ENCODE data around the gene MLN. TPM values are rescaled to one million over a fixed set of nuclear protein-coding genes. Genes with fewer than 3 reads are reported as not detected.

The MLN gene
- total RNA-seq, 1 experiment from 2014 or later: not detected

DNA sequence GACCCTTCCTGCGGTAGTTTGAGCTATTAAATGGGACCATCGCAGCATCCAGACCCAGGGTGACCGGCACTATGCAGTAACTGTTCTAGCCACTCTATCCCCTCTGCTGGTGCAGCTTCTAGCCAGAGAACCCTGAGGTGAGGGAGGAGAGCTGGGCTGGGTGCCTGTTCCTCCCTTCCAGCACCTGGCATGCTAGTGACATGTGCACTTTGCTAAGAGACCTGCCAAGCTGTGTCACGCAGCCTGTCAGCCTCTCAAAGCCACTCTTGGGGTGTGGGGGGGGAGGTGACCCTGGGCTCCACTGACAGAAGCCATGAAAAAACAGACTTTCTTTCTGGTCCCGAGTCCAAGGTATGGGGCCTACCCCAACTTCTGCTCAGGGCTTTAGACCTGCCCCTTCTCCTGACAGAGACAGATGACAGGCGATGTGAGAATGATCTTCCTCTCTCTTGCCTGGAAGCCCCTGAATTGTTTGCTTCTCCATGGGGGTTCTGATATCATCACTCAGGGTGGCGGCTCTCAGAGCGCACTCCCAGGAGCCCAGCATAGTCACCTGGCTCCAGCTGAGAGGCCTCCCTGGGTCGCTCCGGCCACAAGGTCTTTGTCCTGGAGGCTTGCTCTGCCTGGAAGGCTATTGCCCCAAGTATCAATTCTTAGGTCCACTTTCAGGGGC is 47.2 kb upstream of the MLN start:
- Histone ChIP-seq H3K9ac (ENCODE audit: low read length) (no peak overlapping the region), H3K27ac (ENCODE audit: low read depth, low read length) (no peak overlapping the region), H3K4me2 (ENCODE audit: low read length) (no peak overlapping the region), H4K20me1 (ENCODE audit: insufficient read depth) (no peaks in the 10 kb centered on the region), H2AFZ (ENCODE audit: low read depth, low read length, poor library complexity, severe bottlenecking) (no peak overlapping the region), H3K4me1 (ENCODE audit: control insufficient read depth in 1 of 2, insufficient read depth in 2 of 2, low read length in 2 of 2) (peaks cover 0 to 12% of the 10 kb centered on the region in 2 experiments; a peak in 1 of 4 replicates), H3K9me3 (ENCODE audit: control insufficient read depth in 1 of 2, insufficient read depth in 1 of 2, low read depth in 1 of 2, low read length in 2 of 2) (no peaks in the 10 kb centered on the region), H3K27me3 (ENCODE audit: insufficient read depth, low read length) (no peaks in the 10 kb centered on the region), H3K36me3 (ENCODE audit: control insufficient read depth in 1 of 2, insufficient read depth in 2 of 2, low read length in 2 of 2) (no peaks in the 10 kb centered on the region), H3K4me3 (replicated peaks in 1 of 2; ENCODE audit: low read depth in 1 of 2, low read length in 2 of 2) (no peak overlapping the region), H3K9me2 (ENCODE audit: insufficient read depth) (no peaks in the 10 kb centered on the region), H3K79me2 (ENCODE audit: insufficient read depth, low read length) (no peaks in the 10 kb centered on the region)
- no peak for ATAC-seq
- RAD21 ChIA-PET (ENCODE audit: low non-redundant PET in 1 of 2, low total read pairs in 2 of 2, uncharacterized antibody in 2 of 2, unreplicated experiment in 2 of 2): interaction anchor here in 1 of 2 experiments (1.8 kb wide), 1 partner anchor 176 kb away, joined by 4 read pairs; no protein-coding TSS in a partner anchor
- intact Hi-C loops (cut with micrococcal nuclease): no loop called here
- CTCF ChIA-PET: interaction anchor here (1.5 kb wide), 1 partner anchor 177 kb away, joined by 8 read pairs; no protein-coding TSS in a partner anchor
- no TSS peak for BruUV-seq (replicated peaks)
- DNase-seq (ENCODE audit: low read depth, low spot score): no peak
- TF ChIP-seq EGR1 (IDR thresholded peaks at IDR 0.05; ENCODE audit: low read depth): no peak
- TF ChIP-seq, protein P1, sequence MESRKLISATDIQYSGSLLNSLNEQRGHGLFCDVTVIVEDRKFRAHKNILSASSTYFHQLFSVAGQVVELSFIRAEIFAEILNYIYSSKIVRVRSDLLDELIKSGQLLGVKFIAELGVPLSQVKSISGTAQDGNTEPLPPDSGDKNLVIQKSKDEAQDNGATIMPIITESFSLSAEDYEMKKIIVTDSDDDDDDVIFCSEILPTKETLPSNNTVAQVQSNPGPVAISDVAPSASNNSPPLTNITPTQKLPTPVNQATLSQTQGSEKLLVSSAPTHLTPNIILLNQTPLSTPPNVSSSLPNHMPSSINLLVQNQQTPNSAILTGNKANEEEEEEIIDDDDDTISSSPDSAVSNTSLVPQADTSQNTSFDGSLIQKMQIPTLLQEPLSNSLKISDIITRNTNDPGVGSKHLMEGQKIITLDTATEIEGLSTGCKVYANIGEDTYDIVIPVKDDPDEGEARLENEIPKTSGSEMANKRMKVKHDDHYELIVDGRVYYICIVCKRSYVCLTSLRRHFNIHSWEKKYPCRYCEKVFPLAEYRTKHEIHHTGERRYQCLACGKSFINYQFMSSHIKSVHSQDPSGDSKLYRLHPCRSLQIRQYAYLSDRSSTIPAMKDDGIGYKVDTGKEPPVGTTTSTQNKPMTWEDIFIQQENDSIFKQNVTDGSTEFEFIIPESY (IDR thresholded peaks at IDR 0.05; ENCODE audit: extremely low read depth, insufficient replicate concordance, low read length): no peak
- no peak for TF ChIP-seq POLR2A (IDR thresholded peaks at IDR 0.05; ENCODE audit: borderline replicate concordance, extremely low read depth, insufficient read depth, insufficient read length)
- TF ChIP-seq, protein P2, sequence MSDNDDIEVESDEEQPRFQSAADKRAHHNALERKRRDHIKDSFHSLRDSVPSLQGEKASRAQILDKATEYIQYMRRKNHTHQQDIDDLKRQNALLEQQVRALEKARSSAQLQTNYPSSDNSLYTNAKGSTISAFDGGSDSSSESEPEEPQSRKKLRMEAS (IDR thresholded peaks at IDR 0.05): no peak
- no peak for TF ChIP-seq SP1 (IDR thresholded peaks at IDR 0.05; ENCODE audit: low read depth)
- POLR2A ChIA-PET: interaction anchor here (1.7 kb wide), 1 partner anchor 11 kb away, joined by 4 read pairs; no protein-coding TSS in a partner anchor

DNA sequence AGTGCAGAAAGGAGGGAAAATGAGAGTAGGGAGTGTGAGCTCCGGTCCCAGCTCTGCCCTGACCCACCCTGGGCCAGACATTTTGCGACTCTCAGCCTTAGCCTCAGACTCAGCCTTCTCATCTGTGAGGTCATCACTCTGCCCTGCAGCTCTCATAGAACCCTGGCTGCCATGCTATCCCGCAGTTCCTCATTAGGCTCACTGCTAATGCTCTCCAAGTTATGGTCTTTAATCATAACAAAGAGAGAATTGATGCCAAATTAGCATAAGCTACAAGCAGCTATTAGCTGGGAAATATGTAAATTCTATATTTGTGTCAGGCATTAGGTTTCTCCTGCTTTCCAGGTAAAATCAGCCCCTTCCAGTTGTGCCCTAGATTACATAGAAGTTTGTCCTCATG is 46.5 kb upstream of the MLN start:
- ATAC-seq (no peak), DNase-seq (ENCODE audit: low read depth, low spot score) (no peak)
- H3K79me2 ChIP-seq (ENCODE audit: insufficient read depth, low read length): no peaks in the 10 kb centered on the region
- ChIA-PET RAD21 (ENCODE audit: low non-redundant PET in 1 of 2, low total read pairs in 2 of 2, uncharacterized antibody in 2 of 2, unreplicated experiment in 2 of 2) (interaction anchor here in 1 of 2 experiments (1.8 kb wide), 1 partner anchor 177 kb away, joined by 4 read pairs; no protein-coding TSS in a partner anchor), POLR2A (interaction anchor here (1.7 kb wide), 1 partner anchor 10 kb away, joined by 4 read pairs; no protein-coding TSS in a partner anchor), CTCF (interaction anchor here (1.5 kb wide), 1 partner anchor 177 kb away, joined by 7 read pairs; no protein-coding TSS in a partner anchor)
- peaks cover 0 to 12% of the 10 kb centered on the region in 2 experiments; a peak in 1 of 4 replicates for H3K4me1 ChIP-seq (ENCODE audit: control insufficient read depth in 1 of 2, insufficient read depth in 2 of 2, low read length in 2 of 2)
- H3K9me2 ChIP-seq (ENCODE audit: insufficient read depth): no peaks in the 10 kb centered on the region
- no peak overlapping the region for H3K4me2 ChIP-seq (ENCODE audit: low read length)
- intact Hi-C loops (cut with micrococcal nuclease): no loop called here
- H3K36me3 ChIP-seq (ENCODE audit: control insufficient read depth in 1 of 2, insufficient read depth in 2 of 2, low read length in 2 of 2): no peaks in the 10 kb centered on the region
- H4K20me1 ChIP-seq (ENCODE audit: insufficient read depth): no peaks in the 10 kb centered on the region
- no peak overlapping the region for H3K4me3 ChIP-seq (replicated peaks in 1 of 2; ENCODE audit: low read depth in 1 of 2, low read length in 2 of 2)
- H3K27me3 ChIP-seq (ENCODE audit: insufficient read depth, low read length): no peaks in the 10 kb centered on the region
- H3K9me3 ChIP-seq (ENCODE audit: control insufficient read depth in 1 of 2, insufficient read depth in 1 of 2, low read depth in 1 of 2, low read length in 2 of 2): no peaks in the 10 kb centered on the region
- no peak overlapping the region for H3K27ac ChIP-seq (ENCODE audit: low read depth, low read length)
- no TSS peak for BruUV-seq (replicated peaks)
- H2AFZ ChIP-seq (ENCODE audit: low read depth, low read length, poor library complexity, severe bottlenecking): no peak overlapping the region
- no peak overlapping the region for H3K9ac ChIP-seq (ENCODE audit: low read length)
- no peak for TF ChIP-seq POLR2A (IDR thresholded peaks at IDR 0.05; ENCODE audit: borderline replicate concordance, extremely low read depth, insufficient read depth, insufficient read length)
- TF ChIP-seq YY1 (IDR thresholded peaks at IDR 0.05; ENCODE audit: extremely low read depth, insufficient replicate concordance, low read depth, low read length): no peak
- TF ChIP-seq, protein P3, sequence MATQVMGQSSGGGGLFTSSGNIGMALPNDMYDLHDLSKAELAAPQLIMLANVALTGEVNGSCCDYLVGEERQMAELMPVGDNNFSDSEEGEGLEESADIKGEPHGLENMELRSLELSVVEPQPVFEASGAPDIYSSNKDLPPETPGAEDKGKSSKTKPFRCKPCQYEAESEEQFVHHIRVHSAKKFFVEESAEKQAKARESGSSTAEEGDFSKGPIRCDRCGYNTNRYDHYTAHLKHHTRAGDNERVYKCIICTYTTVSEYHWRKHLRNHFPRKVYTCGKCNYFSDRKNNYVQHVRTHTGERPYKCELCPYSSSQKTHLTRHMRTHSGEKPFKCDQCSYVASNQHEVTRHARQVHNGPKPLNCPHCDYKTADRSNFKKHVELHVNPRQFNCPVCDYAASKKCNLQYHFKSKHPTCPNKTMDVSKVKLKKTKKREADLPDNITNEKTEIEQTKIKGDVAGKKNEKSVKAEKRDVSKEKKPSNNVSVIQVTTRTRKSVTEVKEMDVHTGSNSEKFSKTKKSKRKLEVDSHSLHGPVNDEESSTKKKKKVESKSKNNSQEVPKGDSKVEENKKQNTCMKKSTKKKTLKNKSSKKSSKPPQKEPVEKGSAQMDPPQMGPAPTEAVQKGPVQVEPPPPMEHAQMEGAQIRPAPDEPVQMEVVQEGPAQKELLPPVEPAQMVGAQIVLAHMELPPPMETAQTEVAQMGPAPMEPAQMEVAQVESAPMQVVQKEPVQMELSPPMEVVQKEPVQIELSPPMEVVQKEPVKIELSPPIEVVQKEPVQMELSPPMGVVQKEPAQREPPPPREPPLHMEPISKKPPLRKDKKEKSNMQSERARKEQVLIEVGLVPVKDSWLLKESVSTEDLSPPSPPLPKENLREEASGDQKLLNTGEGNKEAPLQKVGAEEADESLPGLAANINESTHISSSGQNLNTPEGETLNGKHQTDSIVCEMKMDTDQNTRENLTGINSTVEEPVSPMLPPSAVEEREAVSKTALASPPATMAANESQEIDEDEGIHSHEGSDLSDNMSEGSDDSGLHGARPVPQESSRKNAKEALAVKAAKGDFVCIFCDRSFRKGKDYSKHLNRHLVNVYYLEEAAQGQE (IDR thresholded peaks at IDR 0.05; ENCODE audit: low read depth): no peak
- TF ChIP-seq, protein P2 (IDR thresholded peaks at IDR 0.05): no peak
- TF ChIP-seq, protein P4, sequence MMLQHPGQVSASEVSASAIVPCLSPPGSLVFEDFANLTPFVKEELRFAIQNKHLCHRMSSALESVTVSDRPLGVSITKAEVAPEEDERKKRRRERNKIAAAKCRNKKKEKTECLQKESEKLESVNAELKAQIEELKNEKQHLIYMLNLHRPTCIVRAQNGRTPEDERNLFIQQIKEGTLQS (IDR thresholded peaks at IDR 0.05): no peak
- TF ChIP-seq EGR1 (IDR thresholded peaks at IDR 0.05; ENCODE audit: low read depth): no peak
- TF ChIP-seq SIN3A (IDR thresholded peaks at IDR 0.05; ENCODE audit: low read depth): no peak
- TF ChIP-seq EZH2 (IDR thresholded peaks at IDR 0.05): no peak
- no peak for TF ChIP-seq RAD21 (IDR thresholded peaks at IDR 0.05; ENCODE audit: low read depth)
- TF ChIP-seq JUND (IDR thresholded peaks at IDR 0.05): no peak
